ENCODE data around the gene CSNK1G1.

- TF ChIP-seq CTCF (IDR thresholded peaks at IDR 0.05; ENCODE audit: insufficient read depth, low read length, poor library complexity, severe bottlenecking) (no peak), EZH2phosphoT487 (conservative IDR thresholded peaks at IDR 0.05; ENCODE audit: low read length) (no peak)
Observed at GRCh38 chr15:64389036-64389435, 33.1 kb upstream of the CSNK1G1 start.
